Effector memory CD8-positive, alpha-beta T cell (primary cell): ENCODE measurements around the gene H2AZ2.
A peak's percentile ranks its signal among the peaks of the same experiment; 100 is the strongest.
"Not testable (repeated sequence)": the region's sequence is repeated elsewhere in the genome, so short reads cannot be mapped to it uniquely, and the experiment has no call there.

Source experiments
- ATAC-seq: fragments of 150-1000 bp; cut with Tn5 transposase; replicated peaks from 2 replicates; pipeline ENCODE4 v1.10.0; 2021; ENCODE audit warnings: mild to moderate bottlenecking, moderate library complexity
- DNase-seq, 3 experiments: peaks; one replicate each; pipeline ENCODE4 v3.0.0; 2021
- H3K27ac Mint-ChIP-seq, 2 donors: one replicate each; pipeline ENCODE4 v1.8.0; 2022; ENCODE audit warnings: mild to moderate bottlenecking in 2 of 2, mixed read lengths in 2 of 2, moderate library complexity in 2 of 2
- H3K27me3 Mint-ChIP-seq, 2 donors: one replicate each; pipeline ENCODE4 v1.8.0; 2022; ENCODE audit warnings: mixed read lengths in 2 of 2
- H3K36me3 Mint-ChIP-seq: one replicate; pipeline ENCODE4 v1.8.0; 2022; ENCODE audit warnings: mild to moderate bottlenecking, moderate library complexity, mixed read lengths; ENCODE audit not compliant: insufficient read depth
- H3K4me1 Mint-ChIP-seq, 2 donors: one replicate each; pipeline ENCODE4 v1.8.0; 2022; ENCODE audit warnings: low read depth in 2 of 2, mixed read lengths in 2 of 2
- H3K4me3 Mint-ChIP-seq, 2 donors: one replicate each; pipeline ENCODE4 v1.8.0; 2022; ENCODE audit warnings: mild to moderate bottlenecking in 2 of 2, mixed read lengths in 2 of 2, moderate library complexity in 2 of 2
- H3K9me3 Mint-ChIP-seq, 2 donors: one replicate each; pipeline ENCODE4 v1.8.0; 2022; ENCODE audit warnings: mixed read lengths in 2 of 2

The H2AZ2 gene

GRCh38 chr7:44882899-44883298, 35.0 kb upstream of the H2AZ2 start:
- peaks cover 27 to 45% of the 10 kb centered on the region in 2 donors for H3K4me1 Mint-ChIP-seq
- H3K9me3 Mint-ChIP-seq, result no peaks in the 10 kb centered on the region
- H3K27ac Mint-ChIP-seq, result peak overlapping the region in 1 of 2 donors; percentile 100
- no peaks in the 10 kb centered on the region for H3K27me3 Mint-ChIP-seq
- peak overlapping the region; percentile 94 to 99 for H3K4me3 Mint-ChIP-seq
- DNase-seq (no peak), ATAC-seq (no peak)
- H3K36me3 Mint-ChIP-seq, result peaks cover 37% of the 10 kb centered on the region

- H3K27me3 Mint-ChIP-seq, result no peaks in the 10 kb centered on the region
- H3K36me3 Mint-ChIP-seq, result peaks cover 36% of the 10 kb centered on the region
- H3K9me3 Mint-ChIP-seq, result no peaks in the 10 kb centered on the region
- H3K27ac Mint-ChIP-seq, result peak overlapping the region; percentile 47 to 68
- H3K4me3 Mint-ChIP-seq, result peak overlapping the region; percentile 59 to 94
- H3K4me1 Mint-ChIP-seq, result peaks cover 24 to 43% of the 10 kb centered on the region in 2 donors
- DNase-seq (no peak), ATAC-seq (no peak)
These were observed 33.7 kb upstream of the H2AZ2 start for GRCh38 chr7:44881610-44882009.

- Mint-ChIP-seq H3K36me3 (peaks cover 31% of the 10 kb centered on the region), H3K4me1 (peaks cover 24 to 43% of the 10 kb centered on the region in 2 donors), H3K27me3 (no peaks in the 10 kb centered on the region), H3K4me3 (peak overlapping the region; percentile 59 to 94), H3K9me3 (no peaks in the 10 kb centered on the region), H3K27ac (peak overlapping the region; percentile 47 to 68)
- DNase-seq (no peak), ATAC-seq (no peak)
These were observed 33.2 kb upstream of the H2AZ2 start for GRCh38 chr7:44881066-44881600.

- no peaks in the 10 kb centered on the region for H3K9me3 Mint-ChIP-seq
- H3K27me3 Mint-ChIP-seq, result no peaks in the 10 kb centered on the region
- no peak for DNase-seq
- peaks cover 18 to 38% of the 10 kb centered on the region in 2 donors for H3K4me1 Mint-ChIP-seq
- H3K36me3 Mint-ChIP-seq, result peaks cover 25% of the 10 kb centered on the region
- H3K4me3 Mint-ChIP-seq, result peak overlapping the region; percentile 59 to 94
- ATAC-seq, result no peak
- peak overlapping the region; percentile 47 to 68 for H3K27ac Mint-ChIP-seq
These were observed 32.6 kb upstream of the H2AZ2 start for GRCh38 chr7:44880317-44881018.

- H3K27ac Mint-ChIP-seq, result peak overlapping the region in 1 of 2 donors; percentile 64
- no peak overlapping the region for H3K4me3 Mint-ChIP-seq
- ATAC-seq (no peak), DNase-seq (no peak)
- H3K9me3 Mint-ChIP-seq, result no peaks in the 10 kb centered on the region
- H3K27me3 Mint-ChIP-seq, result no peaks in the 10 kb centered on the region
- peaks cover 3% of the 10 kb centered on the region for H3K36me3 Mint-ChIP-seq
- peaks cover 9 to 22% of the 10 kb centered on the region in 2 donors for H3K4me1 Mint-ChIP-seq
These were observed 28.5 kb upstream of the H2AZ2 start for GRCh38 chr7:44876393-44876792.

- H3K27ac Mint-ChIP-seq, result no peak overlapping the region
- peaks cover 3% of the 10 kb centered on the region for H3K36me3 Mint-ChIP-seq
- H3K27me3 Mint-ChIP-seq, result no peaks in the 10 kb centered on the region
- no peak for DNase-seq
- ATAC-seq, result no peak
- no peaks in the 10 kb centered on the region for H3K9me3 Mint-ChIP-seq
- H3K4me3 Mint-ChIP-seq, result no peak overlapping the region
- peaks cover 4 to 12% of the 10 kb centered on the region in 2 donors for H3K4me1 Mint-ChIP-seq
These were observed 27.4 kb upstream of the H2AZ2 start for GRCh38 chr7:44875241-44875640.

GRCh38 chr7:44872787-44873186, 24.9 kb upstream of the H2AZ2 start:
- Mint-ChIP-seq H3K9me3 (no peaks in the 10 kb centered on the region), H3K27ac (no peak overlapping the region), H3K36me3 (peaks cover 3% of the 10 kb centered on the region), H3K4me3 (no peak overlapping the region), H3K4me1 (peaks cover 0 to 3% of the 10 kb centered on the region in 2 donors), H3K27me3 (no peaks in the 10 kb centered on the region)
- DNase-seq (no peak), ATAC-seq (no peak)

- H3K27ac Mint-ChIP-seq, H3K9me3 Mint-ChIP-seq, H3K36me3 Mint-ChIP-seq, H3K4me3 Mint-ChIP-seq, H3K27me3 Mint-ChIP-seq, H3K4me1 Mint-ChIP-seq, ATAC-seq, DNase-seq: not testable (repeated sequence)
These were observed 24.0 kb upstream of the H2AZ2 start for GRCh38 chr7:44871918-44872317.

GRCh38 chr7:44870780-44871179, 22.9 kb upstream of the H2AZ2 start:
- H3K4me3 Mint-ChIP-seq, H3K4me1 Mint-ChIP-seq, ATAC-seq, DNase-seq, H3K36me3 Mint-ChIP-seq, H3K27ac Mint-ChIP-seq, H3K27me3 Mint-ChIP-seq, H3K9me3 Mint-ChIP-seq: not testable (repeated sequence)

- H3K36me3 Mint-ChIP-seq, ATAC-seq, H3K4me3 Mint-ChIP-seq, H3K4me1 Mint-ChIP-seq, H3K9me3 Mint-ChIP-seq, H3K27me3 Mint-ChIP-seq, DNase-seq, H3K27ac Mint-ChIP-seq: not testable (repeated sequence)
These were observed 22.4 kb upstream of the H2AZ2 start for GRCh38 chr7:44870336-44870735.

- ATAC-seq (no peak), DNase-seq (no peak)
- H3K27me3 Mint-ChIP-seq, result no peaks in the 10 kb centered on the region
- no peak overlapping the region for H3K27ac Mint-ChIP-seq
- H3K36me3 Mint-ChIP-seq, result no peaks in the 10 kb centered on the region
- H3K4me3 Mint-ChIP-seq, result no peak overlapping the region
- H3K4me1 Mint-ChIP-seq, result no peaks in the 10 kb centered on the region
- H3K9me3 Mint-ChIP-seq, result no peaks in the 10 kb centered on the region
These were observed 19.4 kb upstream of the H2AZ2 start for GRCh38 chr7:44867073-44867995.

GRCh38 chr7:44861949-44862348, 14.1 kb upstream of the H2AZ2 start:
- H3K27me3 Mint-ChIP-seq, H3K36me3 Mint-ChIP-seq, DNase-seq, H3K27ac Mint-ChIP-seq, H3K4me1 Mint-ChIP-seq, H3K4me3 Mint-ChIP-seq, H3K9me3 Mint-ChIP-seq, ATAC-seq: not testable (repeated sequence)

- no peak for DNase-seq
- no peak overlapping the region for H3K27ac Mint-ChIP-seq
- no peaks in the 10 kb centered on the region for H3K9me3 Mint-ChIP-seq
- ATAC-seq, result no peak
- H3K4me3 Mint-ChIP-seq, result no peak overlapping the region
- no peaks in the 10 kb centered on the region for H3K27me3 Mint-ChIP-seq
- H3K36me3 Mint-ChIP-seq, result peaks cover 3% of the 10 kb centered on the region
- H3K4me1 Mint-ChIP-seq, result peaks cover 0 to 2% of the 10 kb centered on the region in 2 donors
These were observed 10.3 kb upstream of the H2AZ2 start for GRCh38 chr7:44858161-44858560.
